GM12801 (cell line): ENCODE data around the gene MED15.

Experiments used
- TF ChIP-seq, protein P1 (sequence below): IDR thresholded peaks from one replicate; pipeline ENCODE4 v1.5.1; 2011; ENCODE audit warnings: control low read depth; ENCODE audit not compliant: insufficient read length; ENCODE audit errors: extremely low read depth

MED15 gene

DNA sequence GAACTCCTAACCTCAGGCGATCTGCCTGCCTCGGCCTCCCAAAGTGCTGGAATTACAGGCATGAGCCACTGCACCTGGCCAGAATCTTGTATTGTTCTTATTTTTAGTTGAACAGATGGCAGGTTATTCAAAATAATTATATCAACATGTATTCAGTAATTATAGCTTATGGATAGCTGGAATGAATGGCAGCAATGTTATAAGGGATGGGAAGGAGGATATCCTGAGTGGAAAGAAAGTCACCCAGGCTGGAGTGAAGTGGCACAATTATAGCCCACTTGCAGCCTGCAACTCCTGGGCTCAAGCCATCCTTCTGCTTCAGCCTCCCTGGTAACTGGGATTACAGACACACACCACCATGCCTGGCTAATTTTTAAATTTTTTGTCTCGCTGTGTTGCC lies 88.1 kb downstream of the MED15 start:
- TF ChIP-seq, protein P1, sequence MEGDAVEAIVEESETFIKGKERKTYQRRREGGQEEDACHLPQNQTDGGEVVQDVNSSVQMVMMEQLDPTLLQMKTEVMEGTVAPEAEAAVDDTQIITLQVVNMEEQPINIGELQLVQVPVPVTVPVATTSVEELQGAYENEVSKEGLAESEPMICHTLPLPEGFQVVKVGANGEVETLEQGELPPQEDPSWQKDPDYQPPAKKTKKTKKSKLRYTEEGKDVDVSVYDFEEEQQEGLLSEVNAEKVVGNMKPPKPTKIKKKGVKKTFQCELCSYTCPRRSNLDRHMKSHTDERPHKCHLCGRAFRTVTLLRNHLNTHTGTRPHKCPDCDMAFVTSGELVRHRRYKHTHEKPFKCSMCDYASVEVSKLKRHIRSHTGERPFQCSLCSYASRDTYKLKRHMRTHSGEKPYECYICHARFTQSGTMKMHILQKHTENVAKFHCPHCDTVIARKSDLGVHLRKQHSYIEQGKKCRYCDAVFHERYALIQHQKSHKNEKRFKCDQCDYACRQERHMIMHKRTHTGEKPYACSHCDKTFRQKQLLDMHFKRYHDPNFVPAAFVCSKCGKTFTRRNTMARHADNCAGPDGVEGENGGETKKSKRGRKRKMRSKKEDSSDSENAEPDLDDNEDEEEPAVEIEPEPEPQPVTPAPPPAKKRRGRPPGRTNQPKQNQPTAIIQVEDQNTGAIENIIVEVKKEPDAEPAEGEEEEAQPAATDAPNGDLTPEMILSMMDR, result no peak

DNA sequence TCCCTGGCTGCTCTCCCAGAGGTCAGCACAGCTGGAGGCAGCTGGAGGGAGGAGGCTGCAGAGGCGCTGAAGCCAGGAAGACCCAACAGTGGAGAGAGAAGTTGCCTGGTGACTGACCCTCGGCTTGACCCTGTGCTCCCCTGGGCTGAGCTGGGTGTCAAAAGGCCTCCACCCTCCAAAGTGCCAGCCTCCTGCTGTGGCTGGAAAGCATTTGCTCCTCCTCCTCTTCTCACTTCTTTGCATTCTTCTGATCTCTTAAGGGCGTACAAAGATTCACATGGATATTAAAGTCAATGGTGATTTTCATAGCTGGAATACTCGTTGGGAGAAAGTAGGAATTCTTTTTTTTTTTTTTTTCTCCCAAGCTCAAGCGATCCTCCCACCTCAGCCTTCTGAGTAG lies 91.7 kb downstream of the MED15 start:
- TF ChIP-seq, protein P1, result no peak

DNA sequence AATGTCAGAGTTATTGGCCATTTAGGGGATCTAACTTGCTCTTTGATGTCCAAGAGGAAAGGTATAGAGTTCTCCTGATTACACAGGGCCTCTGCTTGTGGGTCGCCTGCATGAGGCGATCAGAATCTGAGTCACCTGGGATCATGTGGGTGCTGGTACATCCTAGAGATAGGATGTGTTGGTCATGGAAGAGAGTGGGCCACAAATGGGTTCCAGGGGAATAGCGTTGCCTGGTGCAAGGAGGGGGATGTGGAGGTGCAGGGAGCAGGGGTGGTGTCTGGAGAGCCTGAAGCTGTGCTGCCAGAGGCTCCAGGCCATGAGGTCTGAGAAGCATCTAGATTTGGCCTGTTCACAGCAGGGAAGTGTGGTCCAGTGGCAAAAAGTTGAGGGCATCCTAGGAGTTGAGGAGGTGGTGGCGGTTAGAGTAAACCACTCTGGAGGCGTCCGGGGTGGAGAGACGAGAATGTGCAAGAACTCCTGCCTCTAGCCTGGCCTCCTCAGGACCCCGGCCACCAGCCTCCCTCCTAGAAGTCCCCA lies 92.8 kb downstream of the MED15 start:
- TF ChIP-seq, protein P1, result no peak

DNA sequence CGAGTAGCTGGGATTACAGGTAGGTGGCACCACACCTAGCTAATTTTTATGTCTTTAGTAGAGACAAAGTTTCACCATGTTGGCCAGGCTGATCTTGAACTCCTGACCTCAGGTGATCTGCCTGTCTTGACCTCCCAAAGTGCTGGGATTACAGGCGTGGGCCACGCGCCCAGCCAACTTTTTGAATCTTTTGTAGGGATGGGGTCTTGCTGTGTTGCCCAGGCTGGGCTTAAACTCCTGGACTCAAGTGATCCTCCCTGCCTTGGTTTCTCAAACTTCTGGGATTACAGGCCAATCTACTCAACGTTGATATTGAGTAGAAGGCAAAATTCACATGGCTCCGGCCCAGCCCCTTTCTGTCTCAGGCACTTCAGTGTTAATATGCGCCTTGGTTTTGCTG lies 93.9 kb downstream of the MED15 start:
- TF ChIP-seq, protein P1, result no peak

DNA sequence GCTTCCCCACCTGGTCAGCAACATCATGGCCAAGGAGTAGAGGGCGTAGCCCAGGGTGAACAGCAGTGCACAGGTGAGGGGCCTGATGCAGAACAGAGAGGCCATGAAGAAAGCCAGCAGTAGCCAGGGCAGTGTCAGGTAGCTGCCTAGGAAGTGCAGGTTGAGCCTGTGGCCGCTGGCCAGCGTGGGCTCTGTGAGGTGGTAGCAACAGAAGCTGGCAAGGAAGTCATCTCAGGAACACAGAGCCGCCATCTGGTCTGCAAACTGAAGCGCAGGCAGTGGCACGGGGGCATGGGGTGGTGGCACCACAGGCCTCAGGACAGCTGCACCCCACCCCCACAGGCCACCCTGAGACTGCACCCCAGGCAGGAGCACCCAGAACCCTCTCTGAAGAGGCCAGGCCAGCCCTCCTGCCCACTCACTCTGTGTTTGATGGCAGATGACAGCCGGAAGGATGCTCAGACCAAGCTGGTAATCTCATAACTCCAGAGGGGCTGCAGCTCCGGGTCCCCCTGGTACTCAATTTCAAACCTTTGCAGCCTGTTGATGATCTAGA lies 95.3 kb downstream of the MED15 start:
- TF ChIP-seq, protein P1, result no peak

DNA sequence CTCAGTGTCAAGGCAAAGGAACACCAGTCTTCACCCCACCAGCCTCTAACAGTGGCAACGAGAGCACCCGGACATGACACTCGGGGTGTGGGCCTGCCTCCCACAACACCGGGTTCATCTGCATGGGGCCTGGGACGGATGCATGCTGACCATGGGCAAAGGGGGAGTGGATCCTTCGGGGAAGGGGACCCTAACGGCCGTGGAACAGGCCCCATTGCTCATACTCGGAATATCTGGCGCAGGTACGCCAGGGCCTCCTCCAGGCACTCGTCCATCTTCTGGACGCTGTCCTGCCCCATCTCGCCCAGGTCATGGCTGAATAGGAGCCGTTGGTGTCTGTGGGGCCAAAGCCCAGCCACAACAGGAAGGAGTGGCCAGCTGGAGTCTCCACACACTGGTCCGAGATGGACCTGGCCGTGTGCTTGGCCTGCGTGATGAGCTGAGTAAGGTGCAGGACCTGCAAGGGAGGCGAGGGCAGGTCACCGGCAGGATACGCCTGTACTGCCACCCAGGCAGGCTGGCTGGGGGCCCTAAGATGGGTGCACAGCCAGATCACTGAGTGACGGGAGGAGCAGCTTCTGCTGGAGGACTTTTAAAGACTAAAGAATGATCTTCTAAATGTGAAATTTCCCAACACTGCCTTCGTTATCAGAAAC lies 96.8 kb downstream of the MED15 start:
- TF ChIP-seq, protein P1, result no peak

DNA sequence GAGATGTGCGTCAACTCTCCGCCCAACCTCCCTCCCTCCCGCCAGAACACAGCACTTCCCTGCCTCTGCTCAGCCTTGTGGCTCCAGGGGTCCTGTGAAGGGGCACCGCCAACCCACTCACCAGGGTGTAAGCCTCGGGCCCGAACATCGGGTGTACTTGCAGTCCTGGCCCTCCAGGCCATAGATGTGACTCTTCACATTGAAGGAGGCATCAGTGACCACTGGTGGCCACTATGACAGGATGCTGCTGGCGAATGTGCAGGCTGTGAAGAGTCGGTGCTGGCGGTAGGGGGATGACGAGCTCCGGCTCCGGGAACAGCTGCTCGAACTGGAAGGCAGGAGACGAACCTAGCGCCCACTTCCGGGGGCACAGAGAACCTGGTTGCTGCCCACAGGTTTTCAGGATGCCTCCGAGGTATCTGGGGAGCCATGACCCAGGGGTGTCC lies 97.4 kb downstream of the MED15 start:
- TF ChIP-seq, protein P1, result no peak
